HL-60 (cell line): Measurements from ENCODE around the gene HPN.

ENCODE experiments used
- GABPA ChIP-seq: IDR thresholded peaks from 2 replicates; pipeline ENCODE4 v1.6.1; 2012; ENCODE audit warnings: low read depth
- POLR2AphosphoS5 ChIP-seq: IDR thresholded peaks from 2 replicates; pipeline ENCODE4 v1.6.1; 2012; ENCODE audit warnings: low read depth
- REST ChIP-seq: IDR thresholded peaks from 2 replicates; pipeline ENCODE4 v1.6.1; 2012; ENCODE audit warnings: low read depth; ENCODE audit not compliant: insufficient replicate concordance
- TF ChIP-seq, protein P1 (sequence below): IDR thresholded peaks from one replicate; pipeline ENCODE4 v1.5.1; 2011; ENCODE audit warnings: low read length, control low read depth, inconsistent platforms; ENCODE audit not compliant: insufficient read depth

GRCh38 chr19:35114353-35115176, 73.0 kb downstream of the HPN start:
- TF ChIP-seq GABPA: no peak
- TF ChIP-seq, protein P1, sequence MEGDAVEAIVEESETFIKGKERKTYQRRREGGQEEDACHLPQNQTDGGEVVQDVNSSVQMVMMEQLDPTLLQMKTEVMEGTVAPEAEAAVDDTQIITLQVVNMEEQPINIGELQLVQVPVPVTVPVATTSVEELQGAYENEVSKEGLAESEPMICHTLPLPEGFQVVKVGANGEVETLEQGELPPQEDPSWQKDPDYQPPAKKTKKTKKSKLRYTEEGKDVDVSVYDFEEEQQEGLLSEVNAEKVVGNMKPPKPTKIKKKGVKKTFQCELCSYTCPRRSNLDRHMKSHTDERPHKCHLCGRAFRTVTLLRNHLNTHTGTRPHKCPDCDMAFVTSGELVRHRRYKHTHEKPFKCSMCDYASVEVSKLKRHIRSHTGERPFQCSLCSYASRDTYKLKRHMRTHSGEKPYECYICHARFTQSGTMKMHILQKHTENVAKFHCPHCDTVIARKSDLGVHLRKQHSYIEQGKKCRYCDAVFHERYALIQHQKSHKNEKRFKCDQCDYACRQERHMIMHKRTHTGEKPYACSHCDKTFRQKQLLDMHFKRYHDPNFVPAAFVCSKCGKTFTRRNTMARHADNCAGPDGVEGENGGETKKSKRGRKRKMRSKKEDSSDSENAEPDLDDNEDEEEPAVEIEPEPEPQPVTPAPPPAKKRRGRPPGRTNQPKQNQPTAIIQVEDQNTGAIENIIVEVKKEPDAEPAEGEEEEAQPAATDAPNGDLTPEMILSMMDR: peak; percentile 66
- no peak for TF ChIP-seq POLR2AphosphoS5
- TF ChIP-seq REST: no peak
